Hematopoietic multipotent progenitor cell treated with erythropoietin and hydrocortisone succinate and interleukin-3 and kit ligand, for 17 days (in vitro differentiated cells): ENCODE data around the gene ADAMTS2.

Experiments
- DNase-seq: peaks from one replicate; pipeline ENCODE4 v3.0.0-alpha.2; 2015; ENCODE audit warnings: low spot score

ADAMTS2 gene

DNA sequence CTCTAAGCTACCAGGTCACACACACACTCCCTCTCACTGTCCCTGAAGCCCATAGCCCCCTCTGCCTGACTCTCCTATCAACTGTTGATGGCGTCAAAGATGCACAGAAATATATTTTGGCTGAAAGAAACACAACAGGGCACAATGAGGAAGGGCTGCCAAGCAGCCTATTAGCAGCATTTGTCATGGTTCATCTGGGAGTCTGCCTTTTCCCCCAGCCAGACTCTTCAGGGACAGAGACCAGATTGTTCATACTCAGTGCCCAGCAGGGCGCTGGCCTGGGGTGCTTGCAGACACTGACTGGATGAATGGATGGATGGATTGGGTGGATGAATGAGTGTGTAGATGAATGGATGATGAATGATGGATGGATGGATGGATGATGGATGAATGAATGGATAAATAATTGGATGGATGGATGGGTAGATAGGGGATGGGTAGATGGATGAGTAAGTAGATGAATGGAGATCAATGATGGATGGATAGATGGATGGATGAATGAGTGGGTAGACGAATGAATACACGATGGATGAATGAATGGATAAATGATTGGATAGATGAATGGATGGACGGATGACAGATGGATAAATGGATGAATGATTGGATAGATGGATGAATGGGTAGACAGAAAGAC is 90.5 kb downstream of the ADAMTS2 start:
- DNase-seq: no peak

DNA sequence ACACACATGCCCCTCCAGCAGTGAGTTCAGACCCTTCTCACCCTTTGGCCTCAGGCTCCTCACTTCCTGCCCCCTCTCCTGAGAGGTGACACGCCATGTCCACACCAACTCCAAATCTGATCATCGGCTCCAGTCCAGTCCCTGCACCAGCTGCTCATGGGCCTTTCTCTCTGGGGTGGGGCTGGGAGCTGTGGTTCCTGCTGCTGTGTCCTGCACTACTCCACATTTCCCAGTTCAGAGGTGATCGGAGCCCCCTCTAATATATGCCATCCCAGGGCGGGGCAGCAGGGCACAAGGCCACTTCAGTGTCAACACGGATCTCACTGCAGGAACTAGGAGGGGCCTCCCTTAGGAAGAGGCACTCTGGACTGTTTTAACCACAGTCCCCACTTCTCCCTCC is 91.5 kb downstream of the ADAMTS2 start:
- DNase-seq: no peak

DNA sequence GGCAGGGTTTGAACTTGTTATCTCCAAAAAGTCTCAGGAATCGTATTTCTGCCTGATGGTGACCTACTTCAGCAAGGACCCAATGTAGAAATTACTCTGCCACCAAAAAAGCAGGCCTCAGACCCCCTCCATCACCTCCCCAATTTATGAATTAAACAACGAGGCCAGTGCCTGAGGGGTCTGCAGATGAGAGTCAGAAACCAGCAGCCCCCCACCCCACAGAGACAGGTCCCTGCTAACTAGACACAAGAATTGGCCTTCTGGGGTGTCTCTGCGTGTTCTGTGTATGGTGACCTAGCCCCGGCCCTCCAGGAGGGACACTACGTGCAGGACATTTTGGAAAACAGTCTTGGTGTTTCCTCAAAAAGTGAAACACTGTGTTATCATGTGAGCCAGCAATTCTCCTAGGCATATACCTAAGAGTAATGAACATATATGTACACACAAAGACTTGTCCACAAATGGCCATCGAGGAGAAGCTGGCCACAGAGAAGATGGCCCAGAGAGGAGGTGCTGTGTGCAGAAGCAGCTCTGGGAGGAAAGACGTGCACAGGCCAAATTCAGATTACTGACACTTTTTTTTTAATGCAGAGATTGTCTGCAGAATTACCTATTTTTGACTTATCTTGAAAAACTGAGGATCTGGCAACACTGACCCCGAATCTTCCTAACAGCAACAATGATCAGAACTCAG is 93.8 kb downstream of the ADAMTS2 start:
- DNase-seq: no peak

DNA sequence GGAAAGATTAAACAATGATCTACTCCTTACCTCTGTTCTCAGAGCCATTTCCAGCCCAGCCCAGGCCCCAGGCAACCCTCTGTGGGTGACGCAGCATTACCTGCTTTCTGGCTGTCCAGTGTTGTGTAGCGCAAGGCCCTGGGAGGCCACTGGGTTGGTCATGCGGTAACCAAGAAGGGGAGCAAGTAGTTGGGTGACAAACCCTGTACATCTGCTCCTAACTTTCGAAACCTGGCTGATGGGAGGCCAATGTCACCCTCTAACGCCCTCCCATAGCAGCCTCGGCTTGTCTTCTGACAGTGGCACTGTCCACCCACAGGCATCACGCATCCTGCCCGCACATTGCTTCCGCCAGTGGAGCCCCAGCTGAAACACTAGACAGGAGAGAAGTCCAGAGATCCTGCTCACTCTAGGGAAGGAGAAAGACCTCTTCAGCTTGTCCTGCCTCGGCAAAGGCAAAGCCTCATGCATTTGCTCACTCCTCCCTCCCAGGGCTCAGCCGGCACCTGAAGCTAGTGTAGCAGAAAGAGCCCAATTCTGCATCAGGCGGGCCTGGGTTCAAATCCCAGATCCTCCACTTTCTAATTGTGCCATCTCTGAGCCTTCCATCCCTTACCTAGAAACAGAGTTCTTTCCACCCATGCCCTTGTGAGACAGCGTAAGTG is 94.6 kb downstream of the ADAMTS2 start:
- no peak for DNase-seq

DNA sequence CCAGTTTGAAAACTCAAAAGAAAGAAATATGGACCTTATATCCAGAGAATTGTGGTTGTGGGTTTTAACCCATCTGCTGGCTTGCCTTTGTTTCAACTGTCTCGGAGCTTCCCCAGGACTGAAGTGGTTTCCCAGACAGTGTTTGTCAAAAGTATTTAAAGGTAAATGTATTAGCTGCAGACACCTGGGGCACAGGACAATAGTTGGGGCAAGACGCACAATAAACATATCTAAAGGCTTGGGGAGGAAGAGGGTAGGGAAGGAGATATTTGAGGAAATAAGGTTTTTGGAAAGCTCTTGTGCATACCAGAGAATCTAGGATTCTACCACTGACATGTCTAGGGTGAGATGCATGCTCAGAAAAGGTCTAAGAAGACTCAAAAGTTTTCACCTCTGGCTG is 99.0 kb downstream of the ADAMTS2 start:
- no peak for DNase-seq

DNA sequence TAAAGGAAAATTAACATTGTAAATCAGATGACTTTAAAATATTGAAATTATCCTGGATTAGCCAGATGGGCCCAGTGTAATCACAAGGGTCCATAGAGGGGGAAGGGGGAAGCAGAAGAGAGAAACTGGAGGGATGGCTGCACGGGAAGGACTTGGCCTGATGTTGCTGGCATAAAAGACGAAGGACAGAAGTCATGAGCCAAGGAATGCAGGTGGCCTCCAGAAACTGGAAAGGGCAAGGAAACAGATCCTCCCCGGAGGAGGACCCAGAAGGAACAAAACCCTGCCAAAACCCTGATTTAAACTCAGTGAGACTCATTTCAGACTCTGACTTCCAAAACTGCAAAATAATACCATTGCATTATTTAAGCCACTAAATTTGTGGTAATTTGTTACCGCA is 100.2 kb downstream of the ADAMTS2 start:
- no peak for DNase-seq

DNA sequence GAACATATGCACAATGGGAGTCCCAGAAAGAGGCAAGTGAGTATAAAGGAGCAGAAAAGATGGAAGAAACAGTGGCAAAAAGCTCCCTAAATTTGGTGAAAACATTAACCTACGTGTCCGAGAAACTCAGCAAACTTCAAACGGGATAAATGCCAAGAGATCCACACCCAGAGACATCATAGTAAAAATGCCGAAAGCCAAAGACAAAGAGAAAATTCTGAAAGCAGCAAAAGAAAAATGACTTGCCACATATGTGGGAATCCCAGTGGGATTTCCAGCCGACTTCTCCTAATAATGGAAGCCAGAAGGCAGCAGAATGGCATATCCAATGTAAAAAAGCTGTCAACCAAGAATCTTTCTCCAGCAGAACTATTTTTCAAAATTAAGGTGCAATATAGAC is 101.2 kb downstream of the ADAMTS2 start:
- no peak for DNase-seq

DNA sequence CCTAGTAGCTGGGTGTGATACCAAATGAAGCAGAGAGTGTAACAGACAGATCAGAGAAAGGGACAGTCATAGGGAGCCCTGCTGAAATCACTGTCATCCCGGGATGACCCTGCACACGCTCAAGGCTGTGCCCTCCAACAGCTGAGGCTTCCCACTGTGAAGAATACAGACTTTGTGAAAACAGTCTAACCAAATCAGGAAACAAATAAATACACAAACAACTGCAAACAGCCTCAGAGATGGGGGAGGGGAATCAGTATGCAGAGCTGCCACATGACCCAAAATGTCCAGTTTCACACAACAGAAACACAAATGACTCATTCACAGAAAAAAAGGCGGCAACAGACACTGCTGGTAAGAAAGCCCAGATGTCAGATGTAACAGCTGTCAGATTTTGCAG is 101.9 kb downstream of the ADAMTS2 start:
- DNase-seq: no peak

DNA sequence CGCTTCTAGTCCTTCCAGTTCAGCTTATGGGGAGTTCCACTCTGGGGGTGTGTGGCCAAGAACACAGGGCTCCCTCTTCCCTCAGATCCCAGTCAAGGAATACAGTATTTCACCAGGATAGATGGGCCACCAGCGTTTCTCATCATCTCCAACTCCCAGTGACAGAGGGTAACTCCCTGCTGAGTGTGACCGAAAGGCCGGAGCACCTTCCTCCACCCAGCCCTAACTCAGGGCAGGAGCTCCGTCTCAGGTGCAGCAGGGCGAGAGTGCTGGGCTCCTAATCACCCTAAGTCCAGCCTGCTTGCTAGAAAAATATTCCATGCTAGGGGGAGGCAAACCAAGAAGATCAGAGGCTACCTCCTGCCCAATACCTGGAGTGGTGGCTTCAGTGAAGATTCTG is 102.6 kb downstream of the ADAMTS2 start:
- DNase-seq: no peak

DNA sequence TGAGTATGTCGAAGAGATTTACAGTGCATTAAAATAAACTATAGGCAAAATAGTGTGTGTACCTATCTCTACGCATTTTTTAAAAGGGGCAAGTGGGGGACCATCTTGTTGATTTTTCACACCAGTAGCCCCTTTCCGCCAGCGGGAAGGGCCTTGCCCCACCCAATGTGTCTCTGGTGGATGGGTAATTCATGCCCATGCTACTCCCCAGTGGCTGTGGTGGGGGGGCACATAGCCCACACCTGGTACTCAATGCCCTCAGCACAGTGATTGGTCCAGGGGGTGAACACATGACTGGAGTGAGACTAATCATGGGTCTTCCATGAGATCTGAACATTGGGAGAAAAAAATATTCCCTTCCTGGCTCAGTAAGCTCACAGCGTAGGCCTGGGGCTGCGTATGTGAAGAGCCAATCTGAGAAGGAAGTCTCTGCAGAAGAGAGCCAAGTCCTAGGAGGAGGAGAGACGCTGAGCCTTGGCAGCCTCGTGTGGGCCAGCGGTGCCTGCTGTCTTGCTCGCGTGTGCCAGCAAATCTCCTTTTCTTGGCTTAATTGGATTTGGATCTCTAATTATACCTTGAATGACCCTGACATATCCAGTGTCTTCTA is 103.4 kb downstream of the ADAMTS2 start:
- DNase-seq: no peak

DNA sequence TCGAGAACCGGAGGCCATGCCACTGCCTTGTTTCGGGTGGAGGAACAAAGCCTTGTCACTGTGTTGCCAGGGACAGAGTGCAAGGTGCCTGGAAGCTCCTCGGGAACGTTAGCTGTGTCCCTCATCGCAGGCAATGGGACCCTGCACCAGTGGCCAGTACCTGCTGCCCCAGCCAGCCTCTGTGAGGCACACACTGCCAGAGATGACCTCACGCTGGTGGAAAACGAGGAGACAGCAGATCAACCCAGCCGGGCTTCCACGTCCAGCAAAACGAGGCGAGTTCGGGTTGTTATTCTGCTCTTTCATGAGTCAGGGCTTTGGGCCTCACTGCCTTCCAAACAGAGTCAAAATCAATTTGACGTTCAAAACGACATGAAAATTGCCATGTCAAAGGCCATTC is 104.1 kb downstream of the ADAMTS2 start:
- DNase-seq: no peak

DNA sequence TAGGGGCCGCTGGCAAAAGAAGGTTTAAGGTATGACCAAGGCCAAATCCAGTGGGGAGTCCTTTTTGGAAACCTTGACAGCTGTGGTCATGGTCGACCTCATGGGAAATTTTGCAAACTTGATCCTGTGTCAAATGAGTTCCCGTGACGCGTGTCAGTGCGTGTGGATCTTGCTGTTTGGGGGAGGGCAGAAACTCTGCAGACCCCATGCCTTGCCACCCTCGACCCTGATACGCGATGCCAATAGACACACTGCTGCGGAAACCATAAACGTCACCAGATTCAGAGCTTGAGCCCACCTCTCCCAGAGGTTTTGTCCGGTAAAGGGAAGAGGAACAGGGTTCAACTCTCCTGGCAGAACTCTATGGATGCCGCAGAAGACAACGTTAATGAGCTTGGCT is 104.7 kb downstream of the ADAMTS2 start:
- no peak for DNase-seq

DNA sequence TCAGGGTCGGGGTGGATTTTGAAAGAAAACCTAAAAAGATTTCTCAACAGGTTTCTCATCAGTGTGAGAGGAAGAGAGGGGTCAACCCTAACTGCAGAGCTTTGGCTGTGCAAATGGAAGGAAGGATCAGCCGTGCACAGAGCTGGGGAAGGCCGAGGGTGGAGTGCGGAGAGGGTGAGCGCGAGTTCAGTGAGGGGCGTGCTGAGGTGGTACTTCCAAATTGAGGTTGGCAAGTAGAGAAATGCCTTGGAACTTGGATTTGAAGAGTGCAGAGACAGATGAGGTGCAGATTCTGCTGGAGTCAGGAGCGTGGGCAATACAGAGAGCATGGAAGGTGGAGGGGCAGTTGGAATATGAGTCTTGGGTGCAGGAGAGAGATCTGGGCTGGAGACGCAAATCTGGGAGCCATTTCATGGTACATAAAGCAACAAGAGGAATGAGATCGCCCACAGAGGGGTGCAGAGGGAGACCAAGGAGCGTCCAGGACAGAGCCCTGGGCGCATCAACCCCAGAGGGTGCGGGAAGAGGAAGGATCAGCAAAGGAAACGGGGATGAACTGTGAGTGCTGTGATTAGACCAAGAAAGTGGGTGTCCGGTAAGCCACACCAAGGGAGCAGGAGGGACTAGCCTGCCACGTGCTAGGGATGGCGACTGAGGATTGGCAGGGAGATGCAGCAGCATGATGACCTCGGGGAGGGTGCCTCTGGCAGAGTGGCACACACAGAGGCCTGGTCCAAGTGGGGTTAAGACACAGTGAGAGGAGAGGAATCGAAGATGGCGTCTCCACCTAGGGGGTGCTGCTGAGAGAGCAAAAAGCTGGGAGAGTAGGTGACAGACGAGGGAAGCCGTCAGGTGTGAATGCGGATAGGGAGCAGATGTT is 105.8 kb downstream of the ADAMTS2 start:
- DNase-seq: no peak

DNA sequence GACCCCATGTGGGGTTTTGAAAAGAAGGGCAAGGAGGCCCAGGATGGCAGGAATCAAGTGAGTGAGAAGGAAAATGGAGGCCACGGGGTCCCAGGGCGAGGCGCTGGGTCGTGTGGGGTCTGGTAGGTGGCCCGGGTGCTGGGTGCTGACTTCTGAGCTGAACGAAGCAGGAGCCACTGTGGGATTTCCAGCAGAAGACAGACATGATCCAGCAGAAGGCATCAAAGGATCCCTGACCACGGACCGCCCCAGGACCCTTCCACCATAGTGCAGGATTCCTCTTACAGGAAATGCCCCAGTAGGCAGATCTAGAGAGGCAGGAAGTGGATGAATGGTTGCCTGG is 106.7 kb downstream of the ADAMTS2 start:
- no peak for DNase-seq

DNA sequence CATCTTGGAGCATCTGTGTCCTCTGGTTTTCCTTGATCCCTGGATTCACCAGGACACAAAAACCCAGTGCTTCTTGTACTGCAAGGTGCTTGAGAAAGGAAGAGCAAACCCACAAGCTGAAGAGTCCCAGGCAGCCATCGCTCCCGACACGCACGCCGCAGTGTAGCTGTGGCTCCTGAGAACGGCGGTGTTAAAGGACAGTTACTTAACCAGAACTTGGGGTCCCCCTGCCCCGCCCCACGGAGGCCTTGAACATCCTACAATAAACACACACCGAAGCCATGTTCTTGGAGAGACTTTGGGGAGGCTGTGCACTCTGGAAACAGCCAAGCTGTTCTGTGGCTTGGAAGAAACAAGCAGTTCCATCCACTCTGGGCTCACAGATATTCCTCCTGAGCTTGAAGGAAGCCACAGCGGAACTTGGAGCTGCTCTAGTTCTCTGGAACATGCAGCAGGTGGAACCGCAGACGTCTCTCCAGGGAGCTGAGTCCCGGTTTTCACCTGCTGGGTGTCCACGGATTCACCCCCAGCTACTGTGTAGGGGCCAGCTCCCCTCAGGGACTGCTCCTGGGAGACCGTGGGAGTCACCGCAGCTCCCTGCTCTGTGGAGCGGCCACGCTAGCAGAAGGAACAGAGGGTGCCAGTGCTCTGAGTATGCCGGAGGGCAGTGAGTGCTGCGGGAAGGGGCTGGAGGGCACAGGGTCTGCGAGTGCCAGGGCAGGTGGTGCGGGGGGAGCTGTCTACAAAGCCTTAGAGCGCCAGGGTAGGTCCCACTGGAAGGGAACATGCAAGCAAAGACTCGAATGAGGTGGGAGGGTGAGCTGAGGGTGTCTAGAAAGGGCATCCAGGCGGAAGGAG is 107.3 kb downstream of the ADAMTS2 start:
- no peak for DNase-seq

DNA sequence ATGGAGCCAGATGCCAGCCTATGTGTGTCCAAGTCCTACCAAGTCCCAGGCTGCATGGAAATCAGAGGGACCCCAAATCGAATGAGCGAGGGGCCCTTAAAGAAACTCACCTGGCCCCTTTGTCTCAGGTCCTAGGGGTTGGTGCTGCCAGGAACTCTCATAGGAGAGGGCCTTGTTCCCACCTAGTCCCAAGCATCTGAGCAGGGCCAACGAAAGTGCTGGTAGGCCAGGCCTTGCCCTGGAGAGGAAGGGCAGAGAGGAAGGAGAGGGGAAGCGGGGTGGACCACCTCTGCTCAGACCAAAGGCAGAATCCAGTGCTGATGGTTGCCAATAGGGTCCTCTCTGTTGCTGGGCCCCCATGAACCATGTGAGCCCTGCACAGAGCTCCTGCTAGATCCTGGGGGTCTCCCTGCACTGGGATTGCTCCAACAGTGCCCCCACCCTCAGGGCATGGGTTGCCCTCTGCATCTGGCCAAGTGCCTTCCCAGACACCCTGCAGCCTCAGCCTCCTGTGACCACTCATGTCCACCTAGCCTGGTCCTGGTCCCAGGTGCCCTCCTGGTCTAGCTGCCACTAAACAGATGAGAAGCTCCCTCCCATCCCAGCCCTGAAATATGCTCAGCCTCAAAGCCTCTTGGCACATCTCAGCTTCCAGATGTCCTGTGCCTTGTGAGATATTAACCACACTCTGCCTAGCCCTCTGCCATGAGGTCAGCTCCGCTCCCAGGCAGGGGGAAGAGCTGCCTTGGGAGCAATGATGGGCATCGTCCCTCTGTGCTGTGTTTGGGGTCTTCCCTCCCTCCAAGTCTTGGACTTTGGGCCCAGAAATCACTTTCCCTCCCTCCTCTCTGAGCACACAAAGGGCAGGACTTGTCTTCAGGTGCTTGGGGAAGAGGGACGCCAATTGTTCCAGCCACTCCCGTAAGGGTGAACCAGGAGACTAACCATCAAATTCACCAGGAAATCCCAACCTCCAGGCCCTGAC is 109.6 kb downstream of the ADAMTS2 start:
- DNase-seq: no peak

DNA sequence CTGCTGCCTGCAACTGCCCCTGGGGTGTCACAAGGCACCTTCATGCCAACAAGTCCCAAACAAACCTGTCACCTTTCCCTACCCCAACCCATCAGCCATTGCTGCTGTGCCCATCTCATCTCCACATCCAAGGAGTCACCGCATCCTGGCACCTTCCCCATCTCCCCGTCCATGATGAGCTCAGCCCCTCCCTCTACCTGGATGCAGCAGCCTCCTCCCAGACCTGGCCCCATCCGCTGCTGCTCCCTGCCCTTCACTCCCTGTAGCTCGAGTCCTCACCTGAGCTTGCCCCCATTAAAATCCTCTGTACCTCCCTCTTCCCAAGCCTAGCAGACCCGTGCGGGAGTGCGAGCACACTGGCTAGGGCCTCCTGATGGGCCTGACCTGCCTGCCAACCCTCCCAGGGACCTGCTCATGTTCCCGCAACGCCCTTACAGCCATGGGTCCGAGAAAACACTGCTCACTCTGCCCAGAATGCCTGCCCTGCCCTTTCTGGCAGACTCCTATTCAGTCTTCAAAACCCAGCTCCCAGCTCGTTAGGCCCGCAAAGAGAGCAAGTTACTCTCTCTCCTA is 110.6 kb downstream of the ADAMTS2 start:
- no peak for DNase-seq

DNA sequence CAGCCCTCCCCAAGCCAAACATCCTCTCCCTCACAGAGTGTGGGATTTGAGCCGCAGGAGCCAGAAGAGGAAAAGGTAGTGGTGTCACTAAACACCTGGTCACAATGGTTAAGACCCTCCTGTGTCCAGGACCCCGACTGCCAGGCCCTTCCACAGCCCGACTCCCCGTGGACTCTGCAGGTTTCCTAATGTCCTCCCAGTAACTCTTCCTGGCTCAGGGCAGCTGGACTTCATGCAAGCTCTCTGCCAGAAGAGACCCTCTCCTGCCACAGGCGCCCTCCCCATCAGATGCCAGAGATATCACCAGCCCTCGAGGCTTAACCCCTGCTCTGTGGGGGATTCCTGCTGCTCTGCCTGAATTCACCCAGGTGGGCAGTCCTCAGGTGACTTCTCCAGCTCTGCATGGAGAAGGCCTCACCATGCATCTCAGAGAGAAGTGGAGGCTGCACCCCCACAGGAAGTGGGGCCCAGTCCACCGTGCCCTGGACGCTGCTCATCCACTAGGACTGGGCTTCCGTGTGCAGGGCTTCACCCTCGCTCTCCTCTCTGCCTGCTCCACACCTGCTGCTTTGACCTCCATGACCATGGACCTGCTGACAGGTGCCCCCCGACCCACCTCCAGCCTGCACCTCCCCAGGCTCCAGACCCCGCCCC is 111.2 kb downstream of the ADAMTS2 start:
- DNase-seq: no peak

DNA sequence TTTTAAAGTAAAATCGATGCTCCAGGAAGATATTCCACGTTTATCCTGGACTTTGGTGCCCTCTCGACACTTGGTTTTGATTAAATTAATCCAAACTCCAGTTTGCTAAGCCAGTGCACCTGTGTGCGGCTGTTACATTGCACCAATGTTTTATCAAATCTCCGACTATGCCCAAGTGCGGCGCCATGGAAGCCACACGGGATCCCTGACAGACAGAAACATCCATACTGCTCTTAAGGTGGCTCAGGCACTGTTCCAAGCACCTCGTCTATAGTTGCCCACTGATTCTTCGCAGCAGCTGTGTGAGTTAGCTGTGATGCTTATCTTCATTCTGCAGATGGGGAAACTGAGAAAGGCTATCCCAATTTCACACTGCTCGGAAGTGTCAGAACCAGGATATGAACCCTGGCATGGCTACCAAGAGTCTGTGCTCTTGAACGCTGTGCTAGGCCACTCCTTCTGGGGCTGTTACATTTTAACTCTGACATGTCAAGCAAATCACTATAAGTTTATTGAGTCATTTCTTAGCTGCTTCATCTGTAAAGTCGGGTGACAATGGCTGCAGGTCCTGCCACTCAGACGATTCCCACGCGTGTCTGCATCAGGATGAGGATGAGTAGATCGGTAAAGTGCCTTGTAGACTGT is 113.0 kb downstream of the ADAMTS2 start:
- no peak for DNase-seq
